NCI-H2081 (cell line): ENCODE results near the gene NDUFB2.
"Not testable (repeated sequence)": the region's sequence is repeated elsewhere in the genome, so short reads cannot be mapped to it uniquely, and the experiment has no call there.

ENCODE experiments used
- DNase-seq, 2 experiments: peaks; one replicate each; lab custom pipeline; 2025; lab: John Stamatoyannopoulos, UW

The NDUFB2 gene

DNA sequence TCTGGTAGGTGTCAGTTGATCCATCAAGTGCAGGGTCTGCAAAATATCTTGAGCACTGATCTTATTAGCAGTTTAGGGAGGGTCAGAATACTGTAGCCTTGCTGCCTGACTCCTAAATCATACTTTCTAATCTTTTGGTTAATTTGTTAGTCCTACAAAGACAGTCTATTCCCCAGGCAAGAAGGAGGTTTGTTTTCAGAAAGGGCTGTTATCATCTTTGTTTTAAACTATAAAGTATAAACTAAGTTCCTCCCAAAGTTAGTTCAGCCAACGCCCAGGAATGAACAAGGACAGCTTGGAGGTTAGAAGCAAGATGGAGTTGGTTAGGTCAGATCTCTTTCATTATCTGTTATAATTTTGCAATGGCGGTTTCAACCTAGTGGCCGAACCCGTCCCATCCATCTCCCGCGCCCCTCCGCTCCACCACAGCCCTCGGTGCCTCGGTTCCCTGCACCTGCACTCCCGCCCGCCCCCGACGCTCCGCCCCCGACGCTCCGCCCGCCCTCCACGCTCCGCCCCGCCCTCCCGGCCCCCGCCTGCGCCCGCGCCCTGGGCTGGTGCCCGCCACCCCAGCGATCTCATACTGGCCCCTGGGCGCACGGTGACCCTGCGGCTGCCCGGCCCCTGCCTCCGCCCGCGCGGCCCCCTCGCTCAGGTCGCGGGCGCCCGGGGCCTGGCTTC is 24.0 kb upstream of the NDUFB2 start, which contains the start of gene ADCK2:
TSS of gene ADCK2 (plus strand) at position 564 of the 681 bp plus-strand sequence. CDS start 386 bp downstream, outside the sequence.
- peak; percentile 58 to 65 for DNase-seq

DNA sequence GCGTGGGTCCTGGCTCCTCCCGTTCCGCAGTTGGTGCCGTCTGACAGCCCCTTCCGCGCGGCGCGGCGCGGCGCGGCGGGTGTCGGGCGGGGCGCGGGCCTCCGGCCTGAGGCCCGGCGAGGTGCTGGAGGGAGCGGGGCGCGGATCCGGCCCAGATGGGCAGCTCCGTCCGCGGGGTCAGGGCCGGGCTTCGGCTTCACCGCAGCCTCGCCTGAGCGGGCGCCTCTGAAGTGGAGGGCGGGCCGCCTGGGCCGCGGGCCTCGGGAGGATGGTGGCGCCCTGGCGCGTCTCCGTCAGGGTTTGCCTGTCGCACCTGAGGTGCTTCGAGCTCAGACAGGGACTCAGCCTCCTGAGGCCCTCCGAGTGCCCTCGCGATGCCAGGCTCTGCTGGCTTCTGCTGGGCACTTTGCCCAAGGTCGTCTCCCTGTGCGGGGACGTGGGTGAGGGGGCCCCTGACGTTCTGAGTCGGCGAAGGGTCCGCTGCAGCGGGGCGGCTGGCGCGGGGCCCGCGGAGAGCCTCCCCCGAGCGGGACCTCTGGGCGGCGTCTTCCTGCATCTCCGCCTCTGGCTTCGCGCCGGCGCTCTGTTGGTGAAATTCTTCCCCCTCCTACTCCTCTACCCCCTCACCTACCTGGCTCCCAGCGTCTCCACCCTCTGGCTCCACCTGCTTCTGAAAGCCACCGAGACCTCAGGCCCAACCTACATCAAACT is 23.3 kb upstream of the NDUFB2 start:
- DNase-seq = peak; percentile 67 to 80

DNA sequence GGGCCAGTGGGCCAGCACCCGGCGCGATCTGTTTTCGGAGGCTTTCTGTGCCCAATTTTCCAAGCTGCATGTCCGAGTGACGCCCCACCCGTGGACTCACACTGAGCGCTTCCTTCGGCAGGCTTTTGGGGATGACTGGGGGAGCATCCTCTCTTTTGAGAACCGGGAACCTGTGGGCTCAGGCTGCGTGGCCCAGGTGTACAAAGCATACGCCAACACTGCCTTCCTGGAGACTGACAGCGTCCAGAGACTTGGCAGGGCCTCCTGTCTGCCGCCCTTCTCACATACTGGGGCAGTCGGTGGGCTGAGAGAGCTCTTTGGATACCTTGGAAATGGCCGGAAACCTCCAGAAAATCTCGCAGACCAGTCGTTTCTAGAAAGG is 22.7 kb upstream of the NDUFB2 start:
- peak in 1 of 2 experiments; percentile 51 for DNase-seq

DNA sequence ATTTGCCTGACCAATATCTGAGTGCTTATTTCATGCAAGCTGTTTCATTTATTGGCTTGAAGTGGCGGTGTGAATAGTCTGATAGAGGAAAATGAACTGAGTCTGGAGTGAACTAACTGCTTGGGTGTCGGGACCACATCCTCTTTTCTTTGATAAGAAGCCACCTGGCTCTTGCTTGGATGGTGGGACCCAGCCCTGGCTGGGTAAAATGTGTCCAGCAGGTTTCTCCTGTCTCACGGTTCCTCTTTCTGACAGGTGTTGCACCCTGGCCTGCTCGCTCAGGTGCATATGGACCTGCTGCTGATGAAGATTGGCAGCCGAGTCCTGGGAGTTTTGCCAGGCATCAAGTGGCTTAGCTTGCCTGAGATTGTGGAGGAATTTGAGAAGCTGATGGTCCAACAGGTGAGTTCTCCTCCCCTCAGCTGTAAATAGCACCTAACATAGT is 22.1 kb upstream of the NDUFB2 start:
- peak in 1 of 2 experiments; percentile 25 for DNase-seq

DNA sequence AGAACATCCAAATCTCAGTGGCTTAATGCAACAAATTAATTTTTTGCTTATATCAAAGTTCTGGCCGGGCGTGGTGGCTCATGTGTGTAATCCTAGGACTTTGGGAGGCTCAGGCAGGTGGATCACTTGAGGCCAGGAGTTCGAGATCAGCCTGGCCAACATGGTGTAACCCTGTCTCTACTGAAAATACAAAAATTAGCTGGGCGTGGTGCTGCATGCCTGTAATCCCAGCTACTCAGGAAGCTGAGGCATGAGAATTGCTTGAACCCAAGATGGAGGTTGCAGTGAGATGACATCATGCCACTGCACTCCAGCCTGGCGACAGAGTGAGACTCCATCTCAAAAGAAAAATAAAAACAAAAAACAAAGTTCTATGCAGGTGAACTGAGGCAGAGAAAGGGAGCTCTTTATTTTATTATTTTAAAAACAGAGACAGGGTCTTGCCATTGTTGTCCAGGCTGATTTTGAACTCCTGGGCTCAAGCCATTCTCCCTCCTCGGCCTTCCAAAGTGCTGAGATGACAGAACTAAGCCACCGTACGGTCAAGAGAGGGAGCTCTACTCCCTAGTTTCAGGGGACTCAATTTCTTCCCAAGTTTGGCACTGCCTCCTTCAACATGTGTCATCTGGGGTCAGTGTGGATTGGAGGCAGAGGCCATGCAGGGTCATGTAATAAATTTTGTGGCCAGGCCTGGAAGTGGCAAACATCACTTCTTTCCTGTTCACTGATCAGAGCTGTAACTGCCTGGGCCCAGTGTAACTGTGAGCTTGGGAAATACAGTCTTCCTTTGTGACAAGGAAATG is 21.4 kb upstream of the NDUFB2 start:
- DNase-seq = peak; percentile 15 to 43

DNA sequence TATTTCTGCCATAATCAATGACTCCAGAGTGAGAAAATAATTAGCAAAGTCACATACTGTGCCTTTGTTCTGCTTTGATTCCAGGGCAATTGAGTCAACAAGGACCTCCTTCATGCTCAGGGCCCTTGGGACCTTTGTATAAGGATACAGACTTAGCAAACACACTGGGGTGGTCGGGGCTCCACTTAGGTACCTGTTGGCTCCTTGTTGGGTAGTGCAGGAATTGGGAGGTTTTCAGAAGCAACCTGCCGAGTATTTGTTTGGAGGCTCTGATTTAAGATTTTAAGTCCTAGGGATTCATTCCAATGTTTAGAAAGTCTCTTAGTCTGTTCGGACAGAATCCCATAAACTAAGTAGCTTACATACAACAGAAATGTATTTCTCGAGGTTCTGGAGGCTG is 20.8 kb upstream of the NDUFB2 start:
- no peak for DNase-seq

DNA sequence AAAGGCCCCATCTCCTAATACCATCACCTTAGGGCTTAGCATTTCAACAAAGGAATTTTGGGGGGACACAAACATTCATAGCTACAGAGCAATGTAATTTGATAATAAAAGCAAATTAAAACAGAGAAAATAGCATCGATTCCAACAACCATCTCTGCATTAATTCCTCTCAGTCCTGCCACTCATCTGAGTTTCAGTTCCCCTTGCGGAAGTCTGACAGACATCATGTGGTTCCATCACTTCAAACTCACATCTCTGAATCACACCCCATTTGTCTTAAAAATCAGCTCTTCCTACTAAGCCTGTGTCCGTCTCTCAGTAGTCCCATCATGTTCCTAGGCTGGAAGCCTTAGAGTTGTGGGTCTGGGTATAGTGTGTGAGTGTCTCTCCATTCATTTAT is 20.2 kb upstream of the NDUFB2 start:
- DNase-seq = no peak

DNA sequence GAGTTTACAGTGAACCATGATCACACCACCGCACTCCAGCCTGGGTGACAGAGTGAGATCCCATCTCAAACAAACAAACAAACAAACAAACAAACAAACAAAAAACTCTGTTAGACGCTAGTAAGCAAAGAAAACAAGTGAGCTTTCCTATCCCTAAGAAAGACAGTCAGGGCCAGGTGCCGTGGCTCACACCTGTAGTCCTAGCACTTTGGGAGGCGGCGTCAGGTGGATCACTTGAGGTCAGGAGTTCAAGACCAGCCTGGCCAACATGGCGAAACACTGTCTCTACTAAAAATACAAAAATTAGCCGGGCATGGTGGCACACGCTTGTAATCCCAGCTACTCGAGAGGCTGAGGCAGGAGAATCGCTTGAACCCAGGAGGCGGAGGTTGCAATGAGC is 19.6 kb upstream of the NDUFB2 start:
- DNase-seq = not testable (repeated sequence)

DNA sequence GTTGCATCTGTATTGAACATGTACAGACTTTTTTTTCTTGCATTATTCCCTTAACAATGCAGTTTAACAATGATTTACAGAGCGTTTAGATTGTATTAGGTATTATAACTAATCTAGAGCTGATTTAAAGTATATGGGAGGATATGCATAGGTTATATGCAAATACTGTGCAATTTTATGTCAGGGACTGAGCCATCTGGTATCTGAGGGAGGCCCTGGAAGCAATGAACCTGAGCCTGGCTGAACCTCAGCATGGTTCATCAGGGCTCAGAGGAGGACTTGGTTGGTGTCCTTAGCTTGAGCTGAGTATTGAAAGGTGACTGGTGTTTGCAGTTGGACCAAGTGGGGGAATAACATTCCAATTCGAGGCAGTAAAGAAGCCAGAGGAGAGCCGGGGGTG is 19.0 kb upstream of the NDUFB2 start:
- no peak for DNase-seq

DNA sequence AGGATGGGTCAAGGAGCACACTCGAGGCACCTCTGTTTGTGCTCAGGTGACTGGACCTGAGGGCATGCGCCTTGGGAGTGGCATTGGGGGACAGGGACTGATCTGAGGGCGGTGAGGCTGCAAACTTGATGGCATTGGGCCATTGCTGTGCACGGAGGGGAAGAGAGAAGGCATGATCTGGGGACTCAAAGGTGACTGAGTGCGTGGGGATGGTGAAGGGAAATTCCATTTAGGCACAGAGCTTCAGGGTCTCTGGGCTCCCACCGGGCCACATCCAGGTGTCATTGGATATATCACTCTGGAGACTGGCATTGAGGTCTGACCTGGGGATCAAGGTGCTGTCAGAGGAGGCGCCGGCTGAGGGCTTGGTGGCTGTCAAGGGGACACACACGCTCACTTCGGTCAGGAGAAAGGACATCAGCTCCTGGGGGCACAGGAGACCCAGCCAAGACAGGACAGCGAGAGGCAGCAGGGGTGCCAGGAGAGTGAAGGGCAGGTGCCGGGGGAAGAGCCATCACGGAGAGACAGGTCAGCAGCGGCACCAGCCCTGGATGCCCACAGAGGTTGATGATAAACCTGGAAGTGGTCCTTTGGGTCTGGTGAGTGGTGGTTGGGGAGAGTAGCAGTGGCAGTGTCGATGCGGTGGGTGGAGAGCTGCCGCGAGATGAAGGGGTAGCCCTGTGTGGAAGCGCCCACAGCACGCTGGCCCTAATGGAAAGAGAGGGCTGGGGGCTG is 18.3 kb upstream of the NDUFB2 start:
- no peak for DNase-seq

DNA sequence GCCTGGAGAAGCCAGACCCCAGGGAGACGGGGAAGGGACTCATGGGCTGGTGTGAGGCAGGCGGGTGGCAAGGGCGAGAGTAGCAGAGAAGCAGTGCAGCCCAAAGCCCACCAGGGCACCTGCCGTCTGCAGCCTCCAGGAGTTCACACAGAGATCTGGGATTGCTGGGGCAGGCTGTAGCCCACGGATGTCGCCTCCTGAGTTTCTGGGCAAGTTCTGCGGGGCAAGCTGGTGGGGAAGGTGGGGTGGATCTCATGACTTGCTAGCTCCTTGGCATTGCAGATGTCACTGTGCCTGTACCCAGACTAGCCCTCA is 17.7 kb upstream of the NDUFB2 start:
- no peak for DNase-seq

DNA sequence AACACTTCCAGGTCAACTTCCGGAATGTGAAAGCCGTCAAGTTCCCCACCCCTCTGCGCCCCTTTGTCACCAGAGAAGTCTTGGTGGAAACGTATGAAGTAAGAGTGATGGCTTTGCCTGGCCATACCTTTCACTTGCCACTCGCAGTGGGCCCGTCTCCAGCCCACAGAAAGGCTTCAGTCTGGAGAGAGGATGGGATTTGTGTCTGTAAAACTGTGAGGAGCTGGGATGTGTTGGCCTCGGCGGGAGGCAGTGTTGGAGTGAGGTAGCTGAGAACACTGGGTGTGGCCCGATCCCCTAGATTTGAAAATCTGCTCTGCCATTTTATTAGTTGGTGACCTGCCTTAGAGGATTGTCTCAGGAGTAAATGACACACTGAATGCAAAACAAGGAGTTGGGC is 17.3 kb upstream of the NDUFB2 start:
- DNase-seq = no peak

DNA sequence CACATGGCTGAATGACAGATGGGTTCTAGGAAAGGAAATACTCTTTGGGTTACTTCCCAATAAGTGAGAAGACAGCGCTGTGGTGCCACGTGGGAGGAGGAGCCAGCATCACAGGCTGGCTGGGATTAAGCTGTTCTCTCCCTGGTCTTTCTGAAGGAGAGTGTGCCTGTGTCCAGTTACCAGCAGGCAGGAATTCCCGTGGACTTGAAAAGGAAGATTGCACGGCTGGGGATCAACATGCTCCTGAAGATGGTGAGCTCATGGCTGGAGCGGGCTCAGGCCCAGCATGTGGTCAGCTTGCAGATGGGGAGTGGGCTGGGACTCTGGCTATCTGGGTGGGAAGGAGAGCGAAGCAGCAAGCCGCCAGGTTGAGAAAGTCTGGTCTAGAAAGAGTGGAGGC is 15.6 kb upstream of the NDUFB2 start:
- DNase-seq = no peak

DNA sequence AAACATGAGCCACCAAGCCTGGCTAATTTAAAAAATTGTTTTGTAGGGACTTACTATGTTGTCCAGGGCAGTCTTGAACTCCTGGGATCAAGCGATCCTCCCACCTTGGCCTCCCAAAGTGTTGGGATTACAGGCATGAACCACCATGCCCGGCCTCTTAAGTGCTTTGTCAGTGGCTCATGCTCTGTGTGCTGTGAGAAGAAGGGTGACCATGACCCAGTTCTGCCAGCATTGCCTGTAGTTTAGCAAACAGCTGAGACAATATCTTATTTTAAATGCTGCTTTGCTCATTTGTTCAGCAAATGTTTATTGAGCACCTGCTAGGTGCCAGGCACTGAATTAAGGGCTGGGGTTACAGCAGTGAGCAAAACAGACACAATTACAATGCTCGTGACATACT is 14.7 kb upstream of the NDUFB2 start:
- DNase-seq = no peak

DNA sequence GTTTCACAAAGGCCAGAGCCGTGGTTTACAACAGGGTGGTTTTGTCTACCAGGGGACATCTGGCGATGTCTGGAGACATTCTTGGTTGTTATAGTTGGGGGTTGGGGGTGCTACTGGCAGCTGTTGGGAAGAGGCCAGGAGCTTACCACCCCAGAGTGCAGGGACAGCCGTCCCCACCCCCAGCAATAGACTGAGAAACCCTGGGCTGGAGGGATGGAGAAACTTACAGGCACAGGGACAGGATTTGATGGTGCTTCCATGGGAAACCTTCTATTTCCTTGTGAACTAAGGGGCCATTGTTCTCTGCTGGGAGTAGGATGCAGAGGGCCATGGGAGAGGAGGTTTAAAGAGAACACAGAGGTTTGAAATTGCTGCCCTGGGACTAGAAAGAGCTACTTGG is 12.9 kb upstream of the NDUFB2 start:
- no peak for DNase-seq

DNA sequence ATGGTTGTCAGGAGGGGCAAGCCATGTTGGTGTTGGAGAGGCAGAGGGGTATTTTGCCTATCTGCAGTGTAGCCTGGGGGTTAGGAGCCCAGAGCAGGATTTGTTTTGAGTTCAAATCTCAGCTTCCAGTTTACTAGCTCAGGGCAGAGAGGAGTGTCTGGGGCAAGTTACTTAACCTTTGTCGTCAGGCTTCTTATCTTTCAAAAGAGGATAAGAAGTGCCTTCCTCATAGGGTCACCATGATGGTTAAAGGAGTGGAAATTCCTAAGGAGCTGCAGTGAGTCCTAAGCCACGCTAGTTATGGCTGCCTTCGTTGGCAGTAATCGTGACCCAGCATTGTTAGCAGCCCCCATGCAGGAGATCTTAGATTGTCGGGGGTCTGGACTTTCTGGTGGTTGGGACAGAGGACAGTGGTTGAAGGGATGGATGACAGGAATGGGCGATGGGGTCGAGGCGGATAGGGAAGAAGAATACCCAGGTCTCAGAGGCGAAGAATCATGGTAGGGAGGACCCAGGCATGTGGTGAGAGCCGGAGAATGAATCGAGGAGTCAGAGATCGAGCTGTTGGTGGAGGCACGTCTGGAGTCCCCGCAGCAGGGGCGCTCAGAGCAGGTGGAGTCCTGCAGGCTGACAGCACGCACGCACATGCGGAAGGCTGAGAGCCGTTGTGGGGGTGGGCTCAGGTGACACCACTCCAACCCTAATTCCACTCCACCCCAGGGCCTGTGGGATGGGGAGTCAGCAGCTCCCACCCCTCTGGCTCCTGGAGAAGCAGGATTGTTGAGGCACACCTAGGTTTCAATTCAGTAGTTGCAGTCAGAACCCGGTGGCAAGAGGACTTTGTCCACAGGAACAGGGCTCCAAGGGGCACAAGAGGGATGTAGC is 12.2 kb upstream of the NDUFB2 start:
- no peak for DNase-seq

DNA sequence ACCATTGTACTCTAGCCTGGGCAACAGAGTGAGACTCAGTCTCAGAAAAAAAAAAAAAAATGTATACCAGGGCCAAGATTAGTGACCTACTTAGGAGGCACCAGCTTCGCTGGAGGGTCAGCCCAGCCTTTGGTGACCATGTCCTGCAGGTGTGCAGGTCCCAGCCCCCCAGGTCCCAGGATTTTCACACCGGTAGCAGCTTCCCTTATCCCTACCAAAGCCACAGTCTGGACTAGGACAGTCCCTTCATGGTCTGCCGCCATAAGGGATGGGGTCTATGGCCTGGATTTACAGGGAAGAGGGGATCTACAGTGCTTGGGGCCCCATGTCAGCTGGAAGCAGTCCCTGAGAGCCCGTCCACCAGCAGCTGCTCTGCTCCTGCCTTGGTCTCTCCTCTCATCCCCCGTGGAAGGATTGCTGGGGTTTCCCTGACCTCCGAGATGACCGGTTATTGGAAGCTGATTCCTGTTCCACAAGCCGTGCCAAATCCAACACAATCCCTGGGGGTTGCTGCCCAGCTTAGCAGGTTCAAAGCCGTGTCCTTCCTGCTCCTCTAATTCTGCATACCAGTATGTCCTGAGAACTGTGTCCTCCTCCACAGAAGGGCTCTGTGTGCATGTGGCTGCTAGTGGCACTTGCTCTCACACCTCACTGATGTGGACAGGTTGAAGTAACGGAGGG is 11.0 kb upstream of the NDUFB2 start:
- no peak for DNase-seq

DNA sequence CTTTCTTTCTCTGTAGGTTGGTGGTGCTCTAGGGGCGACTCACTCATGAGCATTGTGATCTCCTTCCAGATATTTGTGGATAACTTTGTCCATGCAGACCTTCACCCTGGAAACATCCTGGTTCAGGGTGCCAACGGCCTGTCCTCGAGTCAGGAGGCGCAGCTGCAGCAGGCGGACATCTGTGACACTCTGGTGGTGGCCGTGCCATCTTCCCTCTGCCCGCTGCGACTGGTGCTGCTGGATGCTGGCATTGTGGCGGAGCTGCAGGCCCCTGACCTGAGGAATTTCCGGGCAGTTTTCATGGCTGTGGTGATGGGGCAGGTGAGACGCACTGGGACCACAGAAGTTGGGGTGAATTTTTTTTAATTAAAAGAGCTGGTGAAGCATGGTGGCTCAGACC is 9.6 kb upstream of the NDUFB2 start:
- no peak for DNase-seq

DNA sequence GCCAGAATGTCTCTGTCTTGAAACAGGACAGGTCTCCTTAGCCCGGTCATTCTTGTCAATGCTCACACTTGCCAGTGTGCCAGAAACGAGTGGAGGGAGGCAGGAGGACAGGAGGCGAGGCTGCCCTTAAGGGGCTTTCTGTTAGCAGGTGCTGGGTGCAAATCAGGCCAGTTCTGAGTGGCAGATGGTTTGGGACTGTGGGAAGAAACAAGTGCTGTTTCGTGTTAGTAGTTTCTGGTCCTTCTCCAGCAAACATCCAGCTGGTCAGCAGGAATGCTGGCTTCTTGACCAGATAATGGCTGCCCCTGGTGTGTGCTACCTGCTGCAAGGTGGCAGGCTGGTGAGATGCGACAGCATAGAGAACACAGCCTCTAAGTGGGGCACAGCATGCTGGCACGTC is 8.2 kb upstream of the NDUFB2 start:
- no peak for DNase-seq
